Adipose tissue (tissue), 3 donors: ENCODE data around the gene PRSS56. TPM values are rescaled to one million over a fixed set of nuclear protein-coding genes. Genes with fewer than 3 reads are reported as not detected.

ENCODE experiments used
- H3K27ac ChIP-seq: one replicate; pipeline ENCODE4 v1.5.1; 2013; ENCODE audit warnings: low read depth, low read length
- WGBS, 3 donors: extraction: QIAGEN DNeasy Blood & Tissue Kit; methylation state at CpG; one replicate each; pipeline ENCODE4 v1.1.7; 2013; 5-methylcytosine and 5-hydroxymethylcytosine counted together
- polyA plus RNA-seq, 3 donors: library from polyadenylated mRNA; stranded (reverse); fragments of 200-250 nt; gene quantifications; one replicate each; pipeline ENCODE4 v1.2.3, GENCODE V29; 2013
- donor health status: healthy with polysubstance abuse.
- donor health status: Bipolar disorder and iron deficiency.
- donor health status: healthy.

PRSS56 gene
- polyA plus RNA-seq, result not detected

GRCh38 chr2:232519581-232520438 is at the start of gene PRSS56:
TSS of gene PRSS56 (plus strand) at chr2:232520388. CDS start at chr2:232520599, 211 bp downstream.
- no peak within 1 kb of the TSS for H3K27ac ChIP-seq
- 54 to 59% (median 57%) methylated on average over 17 to 19 of the region's 19 CpGs for WGBS, 3 donors

- no peak overlapping the region for H3K27ac ChIP-seq
- WGBS, 3 donors, result 23 to 37% (median 30%) methylated on average over 6 of the region's 6 CpGs
Observed at GRCh38 chr2:232473467-232473890, 46.7 kb upstream of the PRSS56 start.

DNA sequence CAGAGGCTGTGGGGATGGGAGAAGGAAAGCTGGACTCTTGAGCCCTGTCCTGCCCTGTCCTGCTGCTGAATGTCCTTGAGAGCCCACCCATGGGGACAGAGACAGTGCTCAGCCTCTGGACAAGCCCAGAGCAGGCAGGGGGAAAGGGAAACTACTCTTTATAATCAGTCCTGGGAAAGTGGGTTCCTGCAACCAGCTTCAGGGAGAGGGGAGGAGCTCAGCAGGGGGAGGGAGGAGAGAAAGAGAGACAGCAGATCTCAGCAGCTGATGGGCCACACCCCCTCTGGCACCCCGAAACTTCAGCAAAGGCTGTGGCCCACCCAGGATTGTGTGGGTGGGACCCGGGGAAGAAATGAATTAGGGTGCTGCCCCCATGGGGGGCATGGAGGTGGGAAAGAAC is 44.1 kb upstream of the PRSS56 start:
- WGBS, 3 donors, result 68 to 84% (median 73%) methylated on average over 2 of the region's 2 CpGs
- H3K27ac ChIP-seq, result no peak overlapping the region

- H3K27ac ChIP-seq, result no peak overlapping the region
- WGBS, 3 donors, result 94% methylated on average over 7 of the region's 7 CpGs
Observed at GRCh38 chr2:232476791-232477190, 43.4 kb upstream of the PRSS56 start.

GRCh38 chr2:232477751-232478510 is 42.3 kb upstream of the PRSS56 start:
- H3K27ac ChIP-seq, result no peak overlapping the region
- 83 to 90% (median 89%) methylated on average over 13 of the region's 13 CpGs for WGBS, 3 donors

DNA sequence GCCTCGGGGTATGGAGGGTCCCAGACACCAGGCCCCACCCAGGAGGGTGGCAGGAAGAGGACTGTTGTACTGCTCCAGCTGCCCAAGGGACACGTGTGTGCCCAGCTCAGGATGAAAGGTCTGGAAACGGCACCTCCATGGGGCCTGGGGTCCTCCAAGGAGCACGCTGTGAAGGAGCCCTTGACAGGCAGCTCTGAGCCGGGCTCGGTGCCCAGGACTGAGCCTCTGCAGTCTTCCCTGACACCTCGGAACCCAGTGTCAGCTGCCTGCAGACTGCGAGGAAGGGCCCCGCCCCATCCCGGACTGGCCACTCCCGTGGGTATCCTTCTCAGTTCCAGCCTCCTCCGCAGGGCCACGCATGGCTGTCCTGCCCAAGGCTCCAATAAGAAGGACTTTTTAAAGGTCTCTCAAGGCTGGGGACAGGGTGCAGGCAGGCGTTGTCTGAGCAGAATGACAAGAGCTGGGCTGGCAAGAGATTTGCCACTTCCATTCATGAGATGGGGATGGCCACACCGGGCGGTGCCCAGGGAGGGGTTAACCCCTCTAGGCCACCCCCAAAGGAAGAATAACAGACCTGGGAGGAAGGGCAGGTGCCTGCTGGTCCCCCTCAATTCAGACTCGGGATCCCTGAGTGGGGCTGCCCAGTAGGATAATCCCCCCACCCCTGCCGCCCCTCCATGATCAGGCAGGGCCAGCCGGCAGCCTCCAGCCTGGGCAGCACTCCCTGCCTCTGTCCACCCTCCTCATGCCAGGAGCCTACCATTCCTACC is 41.4 kb upstream of the PRSS56 start:
- no peak overlapping the region for H3K27ac ChIP-seq
- 63 to 79% (median 72%) methylated on average over 17 to 19 of the region's 19 CpGs for WGBS, 3 donors

- H3K27ac ChIP-seq, result no peak overlapping the region
- WGBS, 3 donors, result 67 to 78% (median 67%) methylated on average over 21 of the region's 21 CpGs
Observed at GRCh38 chr2:232479341-232480200, 40.6 kb upstream of the PRSS56 start.

- 72 to 82% (median 79%) methylated on average over 25 to 26 of the region's 26 CpGs for WGBS, 3 donors
- H3K27ac ChIP-seq, result no peak overlapping the region
Observed at GRCh38 chr2:232480201-232481190, 39.7 kb upstream of the PRSS56 start.

GRCh38 chr2:232481322-232482140 is 38.7 kb upstream of the PRSS56 start:
- 76 to 86% (median 85%) methylated on average over 26 to 29 of the region's 29 CpGs for WGBS, 3 donors
- no peak overlapping the region for H3K27ac ChIP-seq

GRCh38 chr2:232482301-232483238 is 37.6 kb upstream of the PRSS56 start:
- 83 to 91% (median 88%) methylated on average over 31 of the region's 31 CpGs for WGBS, 3 donors
- no peak overlapping the region for H3K27ac ChIP-seq

GRCh38 chr2:232483311-232483922 is 36.8 kb upstream of the PRSS56 start:
- WGBS, 3 donors, result 85 to 94% (median 86%) methylated on average over 10 of the region's 10 CpGs
- no peak overlapping the region for H3K27ac ChIP-seq

DNA sequence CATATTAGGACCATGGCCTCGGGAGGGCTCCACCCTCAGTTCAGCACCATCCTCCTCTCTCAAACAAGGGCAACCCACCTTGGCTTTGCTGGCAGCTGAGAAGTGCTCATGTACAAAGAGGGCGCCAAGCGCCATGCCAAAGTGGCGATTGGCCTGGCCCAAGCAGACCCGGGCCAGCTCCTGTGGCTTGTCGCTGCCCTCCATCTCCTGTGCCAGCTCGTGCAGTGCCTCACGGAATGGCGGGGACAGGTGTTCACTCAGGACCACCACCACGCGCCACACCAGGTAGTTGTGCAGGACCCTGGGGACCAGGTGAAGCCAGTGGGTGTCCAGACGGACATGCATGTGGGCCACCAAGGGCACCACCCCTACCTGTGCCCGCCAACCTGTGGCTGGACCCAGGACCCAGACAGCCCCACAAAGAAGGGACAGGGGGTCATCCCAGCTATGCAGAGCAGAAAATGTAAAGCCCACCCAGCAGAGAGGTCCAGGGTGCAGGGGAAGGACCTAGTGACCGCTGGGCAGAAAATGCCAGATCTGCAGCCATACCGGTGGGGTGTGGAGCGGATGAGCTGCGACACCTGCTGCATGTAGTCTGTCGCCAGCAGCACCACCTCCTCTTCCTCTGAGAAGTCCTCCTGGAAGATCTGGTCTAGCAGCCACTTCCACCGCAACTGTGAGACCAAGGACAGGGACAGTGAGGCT is 36.1 kb upstream of the PRSS56 start:
- 87 to 92% (median 90%) methylated on average over 19 of the region's 19 CpGs for WGBS, 3 donors

GRCh38 chr2:232484628-232485347 is 35.4 kb upstream of the PRSS56 start:
- WGBS, 3 donors, result 71 to 82% (median 81%) methylated on average over 12 of the region's 12 CpGs

More for the DNA sequence above, 36.1 kb upstream of the PRSS56 start:
- no peak overlapping the region for H3K27ac ChIP-seq

More at GRCh38 chr2:232484628-232485347, 35.4 kb upstream of the PRSS56 start:
- no peak overlapping the region for H3K27ac ChIP-seq
